Astrocyte of the spinal cord (primary cell): ENCODE results near the gene MRPL53.

Experiments
- DNase-seq: peaks from one replicate; pipeline ENCODE4 v3.0.0; 2011; ENCODE audit warnings: low read depth, low spot score
- H3K4me3 ChIP-seq: 2 replicates; pipeline ENCODE4 v1.5.1; 2011; ENCODE audit warnings: low read depth, mild to moderate bottlenecking, low read length, moderate library complexity
- CTCF ChIP-seq: IDR thresholded peaks from 2 replicates; pipeline ENCODE4 v1.5.1; 2012; ENCODE audit warnings: low read depth, mild to moderate bottlenecking, low read length, inconsistent platforms
- in situ Hi-C: cut with HindIII; loops from 2 replicates; pipeline ENCODE4 v1.10.0; 2017; ENCODE audit warnings: low sequenced_read_pairs

MRPL53 gene

DNA sequence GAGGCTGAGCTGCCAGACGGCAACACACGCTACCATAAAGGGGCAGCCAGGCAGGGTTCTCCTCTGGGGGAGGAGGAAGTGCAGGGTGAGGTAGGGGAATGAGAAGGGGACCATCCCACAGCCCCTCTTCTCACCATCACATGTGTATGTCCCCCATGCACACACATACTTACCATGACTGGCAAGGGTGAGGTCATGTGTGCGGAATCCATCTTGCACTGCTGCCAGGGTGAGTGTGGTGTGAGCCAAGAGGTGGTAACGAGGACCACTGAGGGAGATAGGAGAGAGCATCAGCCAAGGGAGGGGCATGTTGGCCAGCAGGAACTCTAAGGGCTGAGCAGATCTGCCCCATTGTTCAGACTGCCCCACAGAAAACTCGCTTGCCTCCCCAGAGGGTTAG, 43.8 kb downstream of the MRPL53 start:
- no peak for TF ChIP-seq CTCF
- no peak overlapping the region for H3K4me3 ChIP-seq
- DNase-seq: no peak
- in situ Hi-C loops: no loop called here

- no peak for TF ChIP-seq CTCF
- in situ Hi-C loops: no loop called here
- DNase-seq: no peak
- H3K4me3 ChIP-seq: no peak overlapping the region
These were observed 44.9 kb downstream of the MRPL53 start for GRCh38 chr2:74427551-74427950.

GRCh38 chr2:74426181-74426758, 46.2 kb downstream of the MRPL53 start:
- no peak for TF ChIP-seq CTCF
- H3K4me3 ChIP-seq: no peak overlapping the region
- in situ Hi-C loops: no loop called here
- DNase-seq: no peak

DNA sequence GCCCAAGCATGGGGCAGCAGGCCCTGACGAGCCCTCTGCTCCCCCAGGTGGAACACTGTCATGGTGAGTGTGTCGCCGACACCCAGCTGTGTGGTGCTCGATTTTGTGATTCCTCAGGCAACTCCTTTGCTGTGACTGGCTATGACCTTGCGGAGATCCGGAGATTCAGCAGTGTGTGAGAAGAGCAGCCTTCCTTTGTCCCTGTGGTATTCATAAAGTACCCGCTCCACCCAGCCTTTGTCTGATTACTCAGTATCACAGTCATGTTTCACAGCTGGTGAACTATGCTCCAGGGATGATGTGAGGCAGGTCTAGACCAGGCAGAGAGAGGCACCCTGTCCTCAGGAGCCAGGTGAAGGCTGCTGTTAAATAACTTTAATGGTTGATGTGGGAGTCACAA, 47.0 kb downstream of the MRPL53 start:
- no peak for TF ChIP-seq CTCF
- DNase-seq: no peak
- no peak overlapping the region for H3K4me3 ChIP-seq
- in situ Hi-C loops: no loop called here

GRCh38 chr2:74424995-74425406, 47.5 kb downstream of the MRPL53 start:
- TF ChIP-seq CTCF: no peak
- in situ Hi-C loops: no loop called here
- no peak overlapping the region for H3K4me3 ChIP-seq
- DNase-seq: no peak

DNA sequence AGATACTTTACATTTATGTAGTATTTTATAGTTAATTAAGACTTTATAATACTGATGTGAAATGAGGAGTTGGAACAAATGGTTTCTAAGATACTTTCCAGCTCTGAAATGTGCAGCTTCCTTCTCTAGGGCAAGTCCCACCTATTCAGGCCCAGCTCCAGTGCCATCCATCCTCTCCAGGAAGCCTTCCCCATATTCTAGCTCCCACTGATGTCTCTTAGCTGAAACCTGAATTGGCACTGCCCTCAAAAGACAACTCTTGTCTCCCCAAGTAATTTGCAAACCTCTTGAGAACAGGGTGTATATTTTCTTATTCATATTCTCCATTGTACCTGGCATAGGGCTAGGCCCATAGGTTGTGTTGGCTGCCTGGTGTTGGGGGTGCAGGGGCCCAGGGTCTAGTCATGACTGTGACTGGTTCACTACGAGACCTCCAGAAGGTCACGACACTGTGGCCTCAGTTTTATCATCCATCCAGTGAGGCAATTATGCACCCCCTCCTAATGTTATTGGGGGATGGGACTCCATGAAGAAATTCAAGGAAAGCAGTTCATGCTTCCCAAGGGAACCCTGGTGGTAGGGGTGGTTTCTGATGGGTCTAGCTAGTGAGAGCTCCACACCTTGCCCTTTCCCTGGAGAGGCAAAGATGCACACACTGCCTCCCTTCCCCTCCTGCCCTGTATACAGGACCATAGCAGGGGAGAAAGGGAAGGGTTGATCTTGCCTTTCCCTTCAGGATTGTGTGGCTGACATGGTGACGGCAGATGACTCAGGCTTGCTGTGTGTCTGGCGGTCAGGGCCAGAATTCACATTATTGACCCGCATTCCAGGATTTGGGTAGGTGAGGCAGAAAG, 48.1 kb downstream of the MRPL53 start:
- no peak for TF ChIP-seq CTCF
- DNase-seq: no peak
- in situ Hi-C loops: no loop called here

More for the DNA sequence above, 48.1 kb downstream of the MRPL53 start:
- no peak overlapping the region for H3K4me3 ChIP-seq
